Liver (tissue), 9 donors: ENCODE data around the gene CHST13. TPM values are rescaled to one million over a fixed set of nuclear protein-coding genes. Genes with fewer than 3 reads are reported as not detected.

Experiments
- DNase-seq: peaks from one replicate; pipeline ENCODE4 v3.0.0-alpha.2; 2017; ENCODE audit warnings: low spot score
- H3K27ac ChIP-seq, 2 donors: one replicate each; pipeline ENCODE4 v1.7.0; 2013; ENCODE audit warnings: inconsistent platforms in 2 of 2, low read length in 2 of 2, control low read depth in 1 of 2, low read depth in 1 of 2, mild to moderate bottlenecking in 1 of 2
- H3K27me3 ChIP-seq, 4 donors: one replicate each; pipeline versions ENCODE4 v1.6.1 to v1.7.0; 2013; ENCODE audit warnings: low read length in 3 of 4, inconsistent platforms in 1 of 4, mild to moderate bottlenecking in 1 of 4, moderate library complexity in 1 of 4; ENCODE audit not compliant: control insufficient read depth in 4 of 4, insufficient read depth in 4 of 4
- H3K36me3 ChIP-seq, 4 donors: one replicate each; pipeline versions ENCODE4 v1.6.1 to v1.7.0; 2013; ENCODE audit warnings: low read length in 3 of 4, mild to moderate bottlenecking in 3 of 4, low read depth in 1 of 4, moderate library complexity in 1 of 4; ENCODE audit not compliant: control insufficient read depth in 4 of 4, insufficient read depth in 3 of 4
- H3K4me1 ChIP-seq, 4 donors: one replicate each; pipeline versions ENCODE4 v1.6.1 to v1.7.0; 2013; ENCODE audit warnings: low read length in 3 of 4, mild to moderate bottlenecking in 3 of 4, moderate library complexity in 1 of 4; ENCODE audit not compliant: control insufficient read depth in 4 of 4, insufficient read depth in 4 of 4
- H3K4me3 ChIP-seq, 3 donors: one replicate each; pipeline versions ENCODE4 v1.6.1 to v1.7.0; 2013; ENCODE audit warnings: low read length in 3 of 3, control low read depth in 1 of 3, low read depth in 1 of 3, mild to moderate bottlenecking in 1 of 3
- H3K9ac ChIP-seq, 2 donors: one replicate each; pipeline ENCODE4 v1.7.0; 2013; ENCODE audit warnings: low read length in 2 of 2, mild to moderate bottlenecking in 2 of 2, moderate library complexity in 2 of 2, control low read depth in 1 of 2, low read depth in 1 of 2
- H3K9me3 ChIP-seq, 4 donors: one replicate each; pipeline versions ENCODE4 v1.6.1 to v1.7.0; 2013; ENCODE audit warnings: low read length in 3 of 4; ENCODE audit not compliant: control insufficient read depth in 4 of 4
- EGR1 ChIP-seq, 2 donors: IDR thresholded peaks; 2 replicates each; pipeline ENCODE4 v1.6.1; 2016 to 2018; ENCODE audit warnings: antibody characterized with exemption in 2 of 2, low read depth in 2 of 2
- FOXA2 ChIP-seq: IDR thresholded peaks from 2 replicates; pipeline ENCODE4 v1.6.1; 2016; ENCODE audit warnings: antibody characterized with exemption
- GABPA ChIP-seq, 2 donors: IDR thresholded peaks in 1 of 2; conservative IDR thresholded peaks in 1 of 2; 2 replicates each; pipeline ENCODE4 v1.6.1; 2016; ENCODE audit warnings: antibody characterized with exemption in 2 of 2, mild to moderate bottlenecking in 1 of 2, moderate library complexity in 1 of 2
- HNF4A ChIP-seq, 2 donors: conservative IDR thresholded peaks; 2 replicates each; pipeline ENCODE4 v1.6.1; 2016; ENCODE audit warnings: antibody characterized with exemption in 2 of 2, mild to moderate bottlenecking in 2 of 2
- HNF4G ChIP-seq: IDR thresholded peaks from 2 replicates; pipeline ENCODE4 v1.6.1; 2016; ENCODE audit warnings: antibody characterized with exemption
- JUND ChIP-seq, 2 donors: IDR thresholded peaks; 2 replicates each; pipeline ENCODE4 v1.6.1; 2016; ENCODE audit warnings: antibody characterized with exemption in 2 of 2
- NR2F2 ChIP-seq: IDR thresholded peaks from 2 replicates; pipeline ENCODE4 v1.6.1; 2016; ENCODE audit warnings: antibody characterized with exemption
- REST ChIP-seq: IDR thresholded peaks from 2 replicates; pipeline ENCODE4 v1.6.1; 2016; ENCODE audit warnings: antibody characterized with exemption, mild to moderate bottlenecking
- RXRA ChIP-seq, 2 donors: IDR thresholded peaks; 2 replicates each; pipeline ENCODE4 v1.6.1; 2017 to 2018; ENCODE audit warnings: antibody characterized with exemption in 2 of 2, mild to moderate bottlenecking in 1 of 2
- SP1 ChIP-seq: IDR thresholded peaks from 2 replicates; pipeline ENCODE4 v1.6.1; 2018; ENCODE audit warnings: antibody characterized with exemption, mild to moderate bottlenecking
- TAF1 ChIP-seq: conservative IDR thresholded peaks from 2 replicates; pipeline ENCODE4 v1.6.1; 2016; ENCODE audit warnings: antibody characterized with exemption, mild to moderate bottlenecking
- YY1 ChIP-seq: IDR thresholded peaks from 2 replicates; pipeline ENCODE4 v1.6.1; 2016; ENCODE audit warnings: antibody characterized with exemption, mild to moderate bottlenecking
- WGBS: extraction: QIAGEN DNeasy Blood & Tissue Kit; methylation state at CpG from one replicate; pipeline ENCODE4 v1.1.7; 2013; 5-methylcytosine and 5-hydroxymethylcytosine counted together
- polyA plus RNA-seq, 2 donors: library from polyadenylated mRNA; stranded (reverse) in 1 of 2; unstranded in 1 of 2; fragments of 200-250 nt in 1 of 2; fragments of >200 nt in 1 of 2; fragmentation: Nextera tagmentation in 1 of 2; extraction: Ambion mirVana in 1 of 2; gene quantifications; one replicate each; pipeline versions ENCODE4 v1.2.1 to v1.2.3, GENCODE V29; 2013 to 2015
- total RNA-seq, 2 donors: library from RNA; depleted of rRNA; stranded (reverse); fragments of >200 nt; gene quantifications; one replicate each; pipeline ENCODE4 v1.2.3, GENCODE V29; 2014
- TF ChIP-seq, protein P1 (sequence below): fragments of 150-350 bp; IDR thresholded peaks from 2 replicates; pipeline ENCODE4 v1.5.1; 2017; ENCODE audit warnings: improper control_type of control experiment, low read depth, low read length; ENCODE audit not compliant: missing input control
- TF ChIP-seq, protein P2 (sequence below): IDR thresholded peaks from 2 replicates; pipeline ENCODE4 v1.6.1; 2016; ENCODE audit warnings: antibody characterized with exemption
- donor health status: healthy.
- donor health status: healthy.
- donor health status: healthy.
- donor health status: healthy.
- donor health status: healthy.

CHST13 gene
- total and polyA plus RNA-seq, 4 donors: 19.7 to 39.1 (median 25.2) TPM

- H3K4me3 ChIP-seq: no peak overlapping the region
- no peak for DNase-seq
- TF ChIP-seq, protein P1, sequence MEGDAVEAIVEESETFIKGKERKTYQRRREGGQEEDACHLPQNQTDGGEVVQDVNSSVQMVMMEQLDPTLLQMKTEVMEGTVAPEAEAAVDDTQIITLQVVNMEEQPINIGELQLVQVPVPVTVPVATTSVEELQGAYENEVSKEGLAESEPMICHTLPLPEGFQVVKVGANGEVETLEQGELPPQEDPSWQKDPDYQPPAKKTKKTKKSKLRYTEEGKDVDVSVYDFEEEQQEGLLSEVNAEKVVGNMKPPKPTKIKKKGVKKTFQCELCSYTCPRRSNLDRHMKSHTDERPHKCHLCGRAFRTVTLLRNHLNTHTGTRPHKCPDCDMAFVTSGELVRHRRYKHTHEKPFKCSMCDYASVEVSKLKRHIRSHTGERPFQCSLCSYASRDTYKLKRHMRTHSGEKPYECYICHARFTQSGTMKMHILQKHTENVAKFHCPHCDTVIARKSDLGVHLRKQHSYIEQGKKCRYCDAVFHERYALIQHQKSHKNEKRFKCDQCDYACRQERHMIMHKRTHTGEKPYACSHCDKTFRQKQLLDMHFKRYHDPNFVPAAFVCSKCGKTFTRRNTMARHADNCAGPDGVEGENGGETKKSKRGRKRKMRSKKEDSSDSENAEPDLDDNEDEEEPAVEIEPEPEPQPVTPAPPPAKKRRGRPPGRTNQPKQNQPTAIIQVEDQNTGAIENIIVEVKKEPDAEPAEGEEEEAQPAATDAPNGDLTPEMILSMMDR: no peak
- no peak for TF ChIP-seq HNF4A (conservative IDR thresholded peaks at IDR 0.05)
- TF ChIP-seq HNF4G: no peak
- TF ChIP-seq NR2F2: no peak
- no peak for TF ChIP-seq YY1
- TF ChIP-seq JUND (IDR thresholded peaks at IDR 0.05): no peak
- no peak for TF ChIP-seq REST
- no peak for TF ChIP-seq EGR1 (IDR thresholded peaks at IDR 0.05; ENCODE audit: low read depth in 2 of 2)
- TF ChIP-seq, protein P2, sequence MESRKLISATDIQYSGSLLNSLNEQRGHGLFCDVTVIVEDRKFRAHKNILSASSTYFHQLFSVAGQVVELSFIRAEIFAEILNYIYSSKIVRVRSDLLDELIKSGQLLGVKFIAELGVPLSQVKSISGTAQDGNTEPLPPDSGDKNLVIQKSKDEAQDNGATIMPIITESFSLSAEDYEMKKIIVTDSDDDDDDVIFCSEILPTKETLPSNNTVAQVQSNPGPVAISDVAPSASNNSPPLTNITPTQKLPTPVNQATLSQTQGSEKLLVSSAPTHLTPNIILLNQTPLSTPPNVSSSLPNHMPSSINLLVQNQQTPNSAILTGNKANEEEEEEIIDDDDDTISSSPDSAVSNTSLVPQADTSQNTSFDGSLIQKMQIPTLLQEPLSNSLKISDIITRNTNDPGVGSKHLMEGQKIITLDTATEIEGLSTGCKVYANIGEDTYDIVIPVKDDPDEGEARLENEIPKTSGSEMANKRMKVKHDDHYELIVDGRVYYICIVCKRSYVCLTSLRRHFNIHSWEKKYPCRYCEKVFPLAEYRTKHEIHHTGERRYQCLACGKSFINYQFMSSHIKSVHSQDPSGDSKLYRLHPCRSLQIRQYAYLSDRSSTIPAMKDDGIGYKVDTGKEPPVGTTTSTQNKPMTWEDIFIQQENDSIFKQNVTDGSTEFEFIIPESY: no peak
- no peak for TF ChIP-seq RXRA (IDR thresholded peaks at IDR 0.05)
- no peak for TF ChIP-seq SP1
- TF ChIP-seq TAF1: no peak
- no peak for TF ChIP-seq FOXA2
- TF ChIP-seq GABPA (IDR thresholded peaks at IDR 0.05 in 1 of 2, conservative IDR thresholded peaks at IDR 0.05 in 1 of 2): no peak
- no peak overlapping the region for H3K27ac ChIP-seq
- no peaks in the 10 kb centered on the region for H3K9me3 ChIP-seq
- H3K36me3 ChIP-seq: no peaks in the 10 kb centered on the region
- H3K4me1 ChIP-seq: no peaks in the 10 kb centered on the region
- WGBS: 70% methylated on average over 9 of the region's 9 CpGs
- no peak overlapping the region for H3K9ac ChIP-seq
- H3K27me3 ChIP-seq: no peaks in the 10 kb centered on the region
These were observed 24.9 kb downstream of the CHST13 start for GRCh38 chr3:126548556-126549466.
